PFSK-1 (cell line): ENCODE results near the gene KRTAP25-1.

ENCODE experiments used
- FOXP2 ChIP-seq: optimal IDR thresholded peaks from 2 replicates; pipeline ENCODE3; 2011; ENCODE audit warnings: borderline replicate concordance, control low read depth, inconsistent platforms; ENCODE audit not compliant: insufficient read depth; ENCODE audit errors: extremely low read length, extremely low read depth
- POLR2AphosphoS5 ChIP-seq: IDR thresholded peaks from 2 replicates; pipeline ENCODE4 v1.6.1; 2012; ENCODE audit warnings: low read depth, mild to moderate bottlenecking, control low read depth, low read length, moderate library complexity
- REST ChIP-seq, 2 experiments: IDR thresholded peaks; 2 replicates each; pipeline versions ENCODE4 v1.6.1 to v1.8.0; 2011 to 2012; ENCODE audit warnings: low read depth in 2 of 2, low read length in 2 of 2, control low read depth in 1 of 2, inconsistent platforms in 1 of 2, mild to moderate bottlenecking in 1 of 2, moderate library complexity in 1 of 2; ENCODE audit not compliant: insufficient read depth in 1 of 2
- SIN3A ChIP-seq: IDR thresholded peaks from 2 replicates; pipeline ENCODE4 v1.6.1; 2012; ENCODE audit warnings: mild to moderate bottlenecking, low read length, moderate library complexity, borderline replicate concordance; ENCODE audit not compliant: insufficient read depth
- TAF1 ChIP-seq: IDR thresholded peaks from 2 replicates; pipeline ENCODE4 v1.6.1; 2012; ENCODE audit warnings: low read length, control low read depth, borderline replicate concordance; ENCODE audit not compliant: insufficient read depth

Gene KRTAP25-1

GRCh38 chr21:30271611-30272010 is 17.7 kb downstream of the KRTAP25-1 start:
- TF ChIP-seq FOXP2 (no peak), REST (IDR thresholded peaks at IDR 0.05; ENCODE audit: insufficient read depth in 1 of 2, low read depth in 2 of 2, low read length in 2 of 2) (no peak), TAF1 (no peak), POLR2AphosphoS5 (no peak), SIN3A (no peak)

GRCh38 chr21:30271156-30271555 is 18.2 kb downstream of the KRTAP25-1 start:
- TF ChIP-seq POLR2AphosphoS5 = no peak
- no peak for TF ChIP-seq FOXP2
- no peak for TF ChIP-seq REST (IDR thresholded peaks at IDR 0.05; ENCODE audit: insufficient read depth in 1 of 2, low read depth in 2 of 2, low read length in 2 of 2)

- TF ChIP-seq SIN3A (no peak), TAF1 (no peak), FOXP2 (no peak), POLR2AphosphoS5 (no peak), REST (IDR thresholded peaks at IDR 0.05; ENCODE audit: insufficient read depth in 1 of 2, low read depth in 2 of 2, low read length in 2 of 2) (no peak)
These were observed 19.3 kb downstream of the KRTAP25-1 start for GRCh38 chr21:30269803-30270530.

- TF ChIP-seq SIN3A (no peak), REST (IDR thresholded peaks at IDR 0.05; ENCODE audit: insufficient read depth in 1 of 2, low read depth in 2 of 2, low read length in 2 of 2) (no peak), TAF1 (no peak), POLR2AphosphoS5 (no peak), FOXP2 (no peak)
These were observed 20.6 kb downstream of the KRTAP25-1 start for GRCh38 chr21:30268608-30269197.
